Neural crest cell (in vitro differentiated cells): ENCODE data around the gene GSK3B. TPM values are rescaled to one million over a fixed set of nuclear protein-coding genes. Genes with fewer than 3 reads are reported as not detected.

Source experiments
- DNase-seq: peaks from one replicate; pipeline ENCODE4 v3.0.0; 2021; ENCODE audit warnings: low read depth, mixed read lengths, low spot score
- H3K27ac Mint-ChIP-seq: one replicate; pipeline ENCODE4 v1.8.0; 2021; ENCODE audit warnings: mild to moderate bottlenecking, mixed read lengths; ENCODE audit not compliant: unreplicated experiment
- H3K27me3 Mint-ChIP-seq: 2 replicates; pipeline ENCODE4 v1.8.0; 2021; ENCODE audit warnings: low read depth, mild to moderate bottlenecking, mixed read lengths
- H3K36me3 Mint-ChIP-seq: 2 replicates; pipeline ENCODE4 v1.8.0; 2021; ENCODE audit warnings: low read depth, mild to moderate bottlenecking, mixed read lengths
- H3K4me1 Mint-ChIP-seq: 2 replicates; pipeline ENCODE4 v1.8.0; 2021; ENCODE audit warnings: mixed read lengths
- H3K4me3 Mint-ChIP-seq: one replicate; pipeline ENCODE4 v1.8.0; 2021; ENCODE audit warnings: mild to moderate bottlenecking, mixed read lengths
- H3K9me3 Mint-ChIP-seq: 2 replicates; pipeline ENCODE4 v1.8.0; 2021; ENCODE audit warnings: mixed read lengths
- CTCF ChIP-seq: fragments of 200-600 bp; sonication (generic); conservative IDR thresholded peaks from 2 replicates; pipeline ENCODE4 v1.5.0; 2021; ENCODE audit warnings: antibody characterized with exemption, mild to moderate bottlenecking
- total RNA-seq: library from RNA; stranded (reverse); gene quantifications from 2 replicates; pipeline ENCODE4 v1.2.1, GENCODE V29; 2021

GSK3B gene
- total RNA-seq, 1 donor from 2014 or later = 81.5 TPM

- H3K4me1 Mint-ChIP-seq = peaks cover 12% of the 10 kb centered on the region
- no peaks in the 10 kb centered on the region for H3K27me3 Mint-ChIP-seq
- no peak overlapping the region for H3K27ac Mint-ChIP-seq
- H3K9me3 Mint-ChIP-seq = peaks cover 15% of the 10 kb centered on the region
- no peak for DNase-seq
- no peak for TF ChIP-seq CTCF
- H3K36me3 Mint-ChIP-seq = peaks cover 24% of the 10 kb centered on the region
- no peak overlapping the region for H3K4me3 Mint-ChIP-seq
Observed at GRCh38 chr3:119974656-119975055, 119.6 kb downstream of the GSK3B start.

- DNase-seq = no peak
- H3K9me3 Mint-ChIP-seq = peaks cover 15% of the 10 kb centered on the region
- peaks cover 23% of the 10 kb centered on the region for H3K4me1 Mint-ChIP-seq
- H3K27me3 Mint-ChIP-seq = no peaks in the 10 kb centered on the region
- H3K36me3 Mint-ChIP-seq = peaks cover 22% of the 10 kb centered on the region
- no peak overlapping the region for H3K27ac Mint-ChIP-seq
- TF ChIP-seq CTCF = no peak
- no peak overlapping the region for H3K4me3 Mint-ChIP-seq
Observed at GRCh38 chr3:119973018-119973646, 121.1 kb downstream of the GSK3B start.

GRCh38 chr3:119969759-119970158 lies 124.5 kb downstream of the GSK3B start:
- Mint-ChIP-seq H3K4me1 (peaks cover 19% of the 10 kb centered on the region), H3K27me3 (no peaks in the 10 kb centered on the region), H3K4me3 (no peak overlapping the region), H3K27ac (no peak overlapping the region), H3K9me3 (peaks cover 11% of the 10 kb centered on the region), H3K36me3 (peaks cover 12% of the 10 kb centered on the region)
- DNase-seq = no peak
- no peak for TF ChIP-seq CTCF

- TF ChIP-seq CTCF = no peak
- Mint-ChIP-seq H3K4me3 (no peak overlapping the region), H3K4me1 (peaks cover 16% of the 10 kb centered on the region), H3K27ac (no peak overlapping the region), H3K9me3 (peaks cover 8% of the 10 kb centered on the region), H3K27me3 (no peaks in the 10 kb centered on the region), H3K36me3 (peaks cover 13% of the 10 kb centered on the region)
- no peak for DNase-seq
Observed at GRCh38 chr3:119967353-119968006, 126.8 kb downstream of the GSK3B start.

- no peaks in the 10 kb centered on the region for H3K27me3 Mint-ChIP-seq
- H3K27ac Mint-ChIP-seq = peak overlapping the region; percentile 35
- H3K9me3 Mint-ChIP-seq = peaks cover 5% of the 10 kb centered on the region
- H3K4me3 Mint-ChIP-seq = no peak overlapping the region
- H3K4me1 Mint-ChIP-seq = peaks cover 16% of the 10 kb centered on the region
- no peak for TF ChIP-seq CTCF
- DNase-seq = no peak
- H3K36me3 Mint-ChIP-seq = peaks cover 9% of the 10 kb centered on the region
Observed at GRCh38 chr3:119965692-119966091, 128.6 kb downstream of the GSK3B start.
